ENCODE results near the gene CTNS.

Gene CTNS

GRCh38 chr17:3626831-3627768 is 9.5 kb upstream of the CTNS start:
- no peak for DNase-seq (ENCODE audit: low read depth)

- no peak for DNase-seq (ENCODE audit: low read depth)
Measured at GRCh38 chr17:3627769-3628167, 8.8 kb upstream of the CTNS start.

DNA sequence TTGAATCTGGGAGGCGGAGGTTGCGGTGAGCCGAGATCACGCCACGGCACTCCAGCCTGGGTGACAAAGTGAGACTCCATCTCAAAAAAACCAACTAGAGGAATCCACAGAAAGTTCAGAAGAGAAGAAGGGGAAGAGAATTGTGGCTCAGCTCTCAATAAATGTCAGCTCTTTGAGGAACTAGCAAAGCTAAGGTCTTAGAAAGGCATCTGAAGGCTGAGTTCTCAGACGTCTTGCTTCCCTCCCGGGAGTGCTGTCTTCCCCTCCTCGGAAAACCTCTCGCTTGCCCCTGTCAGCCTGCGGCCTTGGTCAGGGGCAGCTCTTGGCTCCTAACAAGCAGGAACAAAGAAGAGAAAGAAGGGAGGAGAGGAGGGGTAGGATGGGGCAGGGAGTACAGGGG is 5.8 kb upstream of the CTNS start:
- DNase-seq (ENCODE audit: low read depth), result no peak

GRCh38 chr17:3632287-3632686 is 4.3 kb upstream of the CTNS start:
- no peak for DNase-seq (ENCODE audit: low read depth)

DNA sequence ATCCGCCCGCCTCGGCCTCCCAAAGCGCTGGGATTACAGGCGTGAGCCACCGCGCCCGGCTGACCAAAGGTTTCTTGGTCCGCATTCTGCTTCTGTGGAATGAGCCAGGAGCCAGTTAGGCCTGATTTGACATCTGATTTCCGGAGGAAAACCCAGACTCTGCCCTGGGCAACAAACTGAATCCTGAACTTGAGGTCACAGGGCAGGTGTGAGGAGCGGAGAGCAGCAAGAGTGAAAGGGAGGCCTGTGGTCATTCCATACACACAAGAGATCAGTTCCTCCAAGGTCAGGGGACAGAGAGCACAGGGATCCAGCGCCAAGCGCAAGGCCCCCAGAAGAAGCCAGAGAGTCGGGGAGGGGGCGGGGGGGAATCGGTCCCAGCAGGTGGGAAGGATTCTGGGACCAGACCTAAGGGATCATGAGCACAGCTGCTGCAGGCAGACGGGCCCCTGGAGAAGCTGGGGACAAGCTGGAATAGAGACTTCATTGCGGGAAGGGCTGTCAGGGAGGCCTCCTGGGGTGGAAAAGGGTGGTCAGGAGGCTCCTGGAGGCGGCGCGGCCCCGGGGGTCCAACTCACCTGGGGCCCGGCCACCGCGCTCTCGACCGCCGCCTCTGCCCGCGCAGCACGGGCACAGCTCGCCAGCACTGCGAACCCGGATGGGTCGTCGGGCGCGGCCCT is 946 bp upstream of the CTNS start:
- DNase-seq (ENCODE audit: low read depth), result no peak

GRCh38 chr17:3636908-3637373 is 381 bp downstream of the CTNS start:
- DNase-seq (ENCODE audit: low read depth), result no peak

- peak; percentile 85 for DNase-seq (ENCODE audit: low read depth)
Measured at GRCh38 chr17:3639981-3640596, 3.5 kb downstream of the CTNS start.

DNA sequence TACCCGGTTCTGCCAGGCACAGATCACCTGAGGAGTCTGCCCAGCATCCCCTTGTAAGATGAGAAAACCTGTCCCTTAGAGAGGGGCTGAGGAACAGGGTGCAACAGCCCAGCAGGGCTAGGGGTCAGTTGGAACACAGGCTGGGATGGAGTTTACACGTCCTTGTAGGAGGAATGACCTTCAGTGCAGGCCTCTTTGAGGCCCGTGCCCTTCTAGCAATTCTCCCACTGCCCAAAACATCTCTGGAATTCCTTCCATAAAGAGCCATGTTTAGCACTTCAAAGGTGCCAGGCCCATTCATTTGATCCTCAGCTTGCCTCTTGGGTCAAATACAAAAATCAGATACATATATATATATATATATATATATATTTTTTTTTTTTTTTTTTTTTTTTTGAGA is 4.5 kb downstream of the CTNS start:
- DNase-seq (ENCODE audit: low read depth), result no peak

DNA sequence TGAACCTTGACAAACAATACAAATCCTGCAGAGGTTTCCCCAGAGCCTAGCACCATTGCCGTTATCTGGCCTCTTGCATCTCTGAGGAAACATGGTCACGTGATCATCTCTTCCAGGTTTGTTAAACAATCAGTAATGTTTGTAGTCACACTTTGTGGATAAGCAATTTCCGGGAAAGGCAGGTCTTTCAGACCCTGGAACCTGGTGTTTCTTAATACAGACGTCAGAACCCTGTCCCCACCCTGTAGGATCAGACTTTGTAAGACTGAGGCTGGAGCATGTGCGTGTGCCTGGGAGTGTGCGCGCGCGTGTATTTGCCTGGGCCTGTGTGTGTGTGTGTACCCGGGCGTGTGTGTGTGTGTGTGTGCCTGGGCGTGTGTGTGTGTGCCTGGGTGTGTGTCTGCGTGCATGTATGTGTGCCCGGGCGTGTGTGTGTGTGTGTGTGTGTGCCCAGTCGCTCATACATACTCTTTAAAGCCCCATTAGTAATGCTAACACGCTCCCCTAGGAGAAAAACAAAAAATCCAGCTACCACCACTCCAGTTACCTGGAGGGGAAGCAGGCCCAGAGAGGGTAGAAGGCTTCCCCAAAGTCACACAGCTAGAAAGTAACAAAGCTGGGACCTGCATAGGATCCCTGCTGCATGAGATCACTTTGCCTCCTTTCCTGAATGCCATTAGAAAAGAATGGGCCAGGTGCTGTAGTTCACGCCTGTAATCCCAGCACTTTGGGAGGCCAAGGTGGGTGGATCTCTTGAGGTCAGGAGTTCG is 5.3 kb downstream of the CTNS start:
- DNase-seq (ENCODE audit: low read depth), result no peak

DNA sequence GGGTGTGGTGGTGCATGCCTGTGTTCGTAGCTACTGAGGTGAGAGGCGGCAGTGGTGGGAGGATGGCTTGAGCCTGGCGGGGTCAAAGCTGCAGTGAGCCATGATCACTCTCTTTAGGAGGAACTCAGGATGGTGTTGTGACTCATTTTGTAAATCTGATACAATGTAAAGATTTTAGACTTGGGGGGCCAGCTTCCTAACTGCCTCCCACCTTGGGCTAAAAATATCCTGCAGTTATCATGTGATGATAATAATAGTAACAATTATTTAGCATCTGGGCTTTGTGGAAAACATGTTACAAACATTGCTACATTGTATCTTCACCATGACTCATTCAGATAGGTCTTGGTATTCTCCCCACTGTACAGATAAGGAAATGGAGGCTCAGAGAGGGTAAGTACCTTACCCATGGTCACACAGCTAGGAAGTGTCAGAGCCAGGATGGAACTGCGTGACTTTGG is 7.4 kb downstream of the CTNS start:
- no peak for DNase-seq (ENCODE audit: low read depth)

DNA sequence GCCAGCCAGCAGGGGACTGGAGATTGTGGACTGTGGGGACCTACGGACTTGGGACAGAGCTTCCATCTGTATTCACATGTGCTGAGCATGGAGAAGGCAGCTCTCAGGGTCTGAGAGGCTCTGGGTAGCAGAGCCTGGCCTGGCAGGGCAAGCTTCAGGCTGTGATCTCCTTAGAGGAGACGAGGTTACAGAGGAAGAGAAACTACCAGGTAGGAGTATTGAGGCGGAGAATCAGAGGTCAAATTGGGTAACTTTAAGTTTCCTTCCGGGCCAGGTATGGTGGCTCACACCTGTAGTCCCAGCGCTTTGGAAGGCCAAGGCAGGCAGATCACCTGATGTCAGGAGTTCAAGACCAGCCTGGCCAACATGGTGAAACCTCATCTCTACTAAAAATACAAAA is 8.8 kb downstream of the CTNS start:
- DNase-seq (ENCODE audit: low read depth), result no peak

DNA sequence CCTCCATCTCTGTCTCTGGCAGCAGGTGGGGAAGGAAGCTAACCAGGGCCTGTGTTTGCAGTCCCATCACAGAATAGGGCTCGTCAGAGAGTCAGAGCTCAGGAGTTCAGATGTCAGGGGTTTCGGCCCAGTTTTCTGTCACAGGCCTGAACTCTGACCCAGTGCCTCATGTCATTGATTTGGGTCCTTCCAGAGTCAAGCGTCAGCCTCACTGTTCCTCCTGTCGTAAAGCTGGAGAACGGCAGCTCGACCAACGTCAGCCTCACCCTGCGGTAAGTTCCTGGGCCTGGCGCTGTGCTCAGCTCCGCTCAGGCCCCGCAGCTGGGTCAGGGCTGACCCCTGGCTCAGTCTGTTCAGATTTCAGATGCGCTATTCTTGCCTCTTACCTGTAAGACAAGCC is 10.7 kb downstream of the CTNS start:
- no peak for DNase-seq (ENCODE audit: low read depth)

GRCh38 chr17:3647769-3648555 is 11.4 kb downstream of the CTNS start:
- DNase-seq (ENCODE audit: low read depth), result peak; percentile 66

DNA sequence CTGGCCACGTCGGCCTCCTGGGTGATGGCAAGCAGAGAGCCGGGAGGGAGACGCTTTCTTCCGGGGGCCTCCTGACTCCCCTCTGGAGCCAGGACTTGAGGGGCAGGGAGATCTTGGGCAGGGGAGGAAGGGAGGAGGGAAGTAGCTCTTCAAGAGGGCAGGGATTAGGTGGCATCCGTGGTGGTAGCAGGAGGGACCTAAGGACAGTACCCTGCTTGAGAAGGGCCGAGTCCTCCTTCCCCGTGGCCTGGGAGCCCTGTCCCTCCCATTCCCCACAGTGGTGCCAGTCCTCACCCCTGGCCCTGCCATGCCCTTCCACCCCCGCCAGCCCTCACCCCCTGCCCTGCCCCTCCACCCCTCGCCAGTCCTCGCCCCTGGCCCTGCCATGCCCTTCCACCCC is 19.2 kb downstream of the CTNS start:
- DNase-seq (ENCODE audit: low read depth), result no peak

GRCh38 chr17:3656353-3656752 is 19.8 kb downstream of the CTNS start:
- no peak for DNase-seq (ENCODE audit: low read depth)

GRCh38 chr17:3656755-3657587 is 20.4 kb downstream of the CTNS start:
- no peak for DNase-seq (ENCODE audit: low read depth)

- no peak for DNase-seq (ENCODE audit: low read depth)
Measured at GRCh38 chr17:3657588-3657869, 21.0 kb downstream of the CTNS start.

- DNase-seq (ENCODE audit: low read depth), result no peak
Measured at GRCh38 chr17:3657874-3658783, 21.6 kb downstream of the CTNS start.

DNA sequence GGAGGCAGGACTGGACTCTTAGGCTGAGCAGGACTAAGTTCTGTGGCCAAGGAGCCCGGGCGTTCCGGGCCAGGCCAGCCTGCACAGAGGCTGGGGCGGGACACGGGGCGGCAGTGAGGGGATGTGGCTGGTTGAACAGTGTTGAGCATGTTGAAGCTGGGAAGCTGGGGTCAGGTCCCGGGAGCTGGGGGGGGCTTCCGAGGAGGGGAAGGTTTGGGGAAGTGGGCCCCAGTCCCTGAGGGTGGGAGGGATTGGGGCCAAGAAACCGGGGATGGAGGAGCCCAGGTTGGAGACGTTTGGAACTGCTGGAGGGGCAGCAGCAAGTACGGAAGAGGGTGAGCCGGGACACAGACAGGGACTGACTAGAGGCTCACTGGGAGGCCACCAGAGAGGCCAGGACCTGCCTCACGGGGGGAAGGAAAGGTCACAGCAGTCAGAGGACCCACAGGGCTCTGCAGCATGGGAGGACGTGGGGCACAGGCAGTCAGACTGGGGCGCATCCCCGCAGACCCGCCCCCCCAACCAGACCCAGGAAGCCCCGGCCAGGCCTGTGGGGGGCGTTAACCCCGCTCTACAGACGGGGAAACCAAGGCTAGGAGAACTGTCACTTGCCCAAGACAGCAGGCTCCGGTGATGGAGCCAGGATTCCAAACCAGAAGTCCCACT is 22.4 kb downstream of the CTNS start:
- no peak for DNase-seq (ENCODE audit: low read depth)
